MV-4-11 (cell line): ENCODE data around the gene GUSB.
"Not testable (repeated sequence)": the region's sequence is repeated elsewhere in the genome, so short reads cannot be mapped to it uniquely, and the experiment has no call there.

Source experiments
- DNase-seq: peaks from one replicate; lab custom pipeline; 2025; lab: John Stamatoyannopoulos, UW

The GUSB gene

GRCh38 chr7:65981965-65982792 lies at the start of gene GUSB:
Gene GUSB, minus strand, starts transcription at chr7:65982213. Its CDS starts 30 bp downstream, at chr7:65982183.
- DNase-seq: peak; percentile 82

- not testable (repeated sequence) for DNase-seq
Measured at GRCh38 chr7:66028342-66028741, 46.3 kb upstream of the GUSB start.

GRCh38 chr7:66016131-66016461 lies 34.1 kb upstream of the GUSB start:
- no peak for DNase-seq

- no peak for DNase-seq
Measured at GRCh38 chr7:66015440-66016130, 33.6 kb upstream of the GUSB start.

GRCh38 chr7:66013938-66014337 lies 31.9 kb upstream of the GUSB start:
- DNase-seq: peak; percentile 37

- no peak for DNase-seq
Measured at GRCh38 chr7:66007232-66007631, 25.2 kb upstream of the GUSB start.

GRCh38 chr7:66005115-66005671 lies 23.2 kb upstream of the GUSB start:
- DNase-seq: peak; percentile 62

- not testable (repeated sequence) for DNase-seq
Measured at GRCh38 chr7:66000823-66001417, 18.9 kb upstream of the GUSB start.

- DNase-seq: not testable (repeated sequence)
Measured at GRCh38 chr7:65994984-65995383, 13.0 kb upstream of the GUSB start.

GRCh38 chr7:65992526-65992925 lies 10.5 kb upstream of the GUSB start:
- peak; percentile 4 for DNase-seq

- DNase-seq: not testable (repeated sequence)
Measured at GRCh38 chr7:65991829-65992228, 9.8 kb upstream of the GUSB start.

GRCh38 chr7:65989694-65990080 lies 7.7 kb upstream of the GUSB start:
- DNase-seq: no peak

- DNase-seq: not testable (repeated sequence)
Measured at GRCh38 chr7:65988503-65988902, 6.5 kb upstream of the GUSB start.

GRCh38 chr7:65988084-65988483 lies 6.1 kb upstream of the GUSB start:
- DNase-seq: no peak

- DNase-seq: no peak
Measured at GRCh38 chr7:65983965-65984658, 2.1 kb upstream of the GUSB start.

GRCh38 chr7:65980478-65981250 lies 1.3 kb downstream of the GUSB start:
- peak; percentile 98 for DNase-seq

- no peak for DNase-seq
Measured at GRCh38 chr7:65979583-65980477, 2.2 kb downstream of the GUSB start.

GRCh38 chr7:65978891-65979582 lies 3.0 kb downstream of the GUSB start:
- DNase-seq: no peak

- no peak for DNase-seq
Measured at GRCh38 chr7:65976659-65977196, 5.3 kb downstream of the GUSB start.
